Astrocyte (in vitro differentiated cells and primary cell): ENCODE results near the gene GOLGA6C. TPM values are rescaled to one million over a fixed set of nuclear protein-coding genes. Genes with fewer than 3 reads are reported as not detected.
"Not testable (repeated sequence)": the region's sequence is repeated elsewhere in the genome, so short reads cannot be mapped to it uniquely, and the experiment has no call there.

Experiments
- DNase-seq: peaks from one replicate; pipeline ENCODE4 v3.0.0-alpha.2; 2010; ENCODE audit warnings: low read depth
- FAIRE-seq: peaks from 2 replicates; lab custom pipeline; 2011; peaks lifted over from hg19 to GRCh38; lab: Jason Lieb, UNC
- H2AFZ ChIP-seq: 2 replicates; pipeline ENCODE4 v1.6.0; 2012; ENCODE audit warnings: low read depth, low read length, inconsistent platforms
- H3K27ac ChIP-seq: 2 replicates; pipeline ENCODE4 v1.5.1; 2011; ENCODE audit warnings: low read depth, low read length, inconsistent platforms
- H3K27me3 ChIP-seq: 2 replicates; pipeline ENCODE4 v1.6.0; 2011; ENCODE audit warnings: low read length, inconsistent platforms; ENCODE audit not compliant: insufficient read depth
- H3K36me3 ChIP-seq: 2 replicates; pipeline ENCODE4 v1.5.1; 2011; ENCODE audit warnings: low read length, inconsistent platforms; ENCODE audit not compliant: insufficient read depth
- H3K4me1 ChIP-seq: 2 replicates; pipeline ENCODE4 v1.5.1; 2011; ENCODE audit warnings: low read length, inconsistent platforms; ENCODE audit not compliant: insufficient read depth
- H3K4me2 ChIP-seq: 2 replicates; pipeline ENCODE4 v1.6.0; 2012; ENCODE audit warnings: low read length, inconsistent platforms
- H3K4me3 ChIP-seq: 2 replicates; pipeline ENCODE4 v1.5.1; 2011; ENCODE audit warnings: low read depth, mild to moderate bottlenecking, low read length, inconsistent platforms; ENCODE audit not compliant: insufficient read depth
- H3K79me2 ChIP-seq: 2 replicates; pipeline ENCODE4 v1.6.0; 2012; ENCODE audit warnings: mild to moderate bottlenecking, low read length, inconsistent platforms; ENCODE audit not compliant: insufficient read depth
- H3K9ac ChIP-seq: 2 replicates; pipeline ENCODE4 v1.6.0; 2012; ENCODE audit warnings: mild to moderate bottlenecking, low read length, inconsistent platforms
- H3K9me3 ChIP-seq: 2 replicates; pipeline ENCODE4 v1.5.1; 2012; ENCODE audit warnings: low read depth, mild to moderate bottlenecking, low read length, inconsistent platforms; ENCODE audit not compliant: insufficient read depth
- H4K20me1 ChIP-seq: 2 replicates; pipeline ENCODE4 v1.6.0; 2012; ENCODE audit warnings: low read length, inconsistent platforms; ENCODE audit not compliant: insufficient read depth
- H3K27ac Mint-ChIP-seq: one replicate; pipeline ENCODE4 v1.8.0; 2021; ENCODE audit warnings: mild to moderate bottlenecking, mixed read lengths; ENCODE audit not compliant: unreplicated experiment
- H3K27me3 Mint-ChIP-seq: one replicate; pipeline ENCODE4 v1.8.0; 2021; ENCODE audit warnings: low read depth, mixed read lengths; ENCODE audit not compliant: unreplicated experiment
- H3K36me3 Mint-ChIP-seq: one replicate; pipeline ENCODE4 v1.8.0; 2021; ENCODE audit warnings: low read depth, mixed read lengths; ENCODE audit not compliant: unreplicated experiment
- H3K4me1 Mint-ChIP-seq: one replicate; pipeline ENCODE4 v1.8.0; 2021; ENCODE audit warnings: low read depth, mixed read lengths; ENCODE audit not compliant: unreplicated experiment
- H3K4me3 Mint-ChIP-seq: one replicate; pipeline ENCODE4 v1.8.0; 2021; ENCODE audit warnings: mild to moderate bottlenecking, moderate library complexity, mixed read lengths; ENCODE audit not compliant: unreplicated experiment
- H3K9me3 Mint-ChIP-seq: one replicate; pipeline ENCODE4 v1.8.0; 2021; ENCODE audit warnings: mild to moderate bottlenecking, mixed read lengths; ENCODE audit not compliant: unreplicated experiment
- total RNA-seq: library from RNA; stranded (reverse); gene quantifications from 2 replicates; pipeline ENCODE4 v1.2.1, GENCODE V29; 2021

Gene GOLGA6C
- total RNA-seq, 1 donor from 2014 or later: not detected

- not testable (repeated sequence) for FAIRE-seq, H3K4me1 Mint-ChIP-seq
Measured at GRCh38 chr15:75252285-75252684, 5.8 kb upstream of the GOLGA6C start.

GRCh38 chr15:75258620-75259343 is 648 bp downstream of the GOLGA6C start:
- not testable (repeated sequence) for H3K9me3 Mint-ChIP-seq, H3K4me2 ChIP-seq, H4K20me1 ChIP-seq, H2AFZ ChIP-seq, H3K27me3 Mint-ChIP-seq, H3K9ac ChIP-seq, H3K9me3 ChIP-seq, H3K27me3 ChIP-seq, H3K4me1 ChIP-seq, DNase-seq, H3K79me2 ChIP-seq, H3K27ac ChIP-seq, H3K4me1 Mint-ChIP-seq, H3K4me3 Mint-ChIP-seq, FAIRE-seq, H3K36me3 ChIP-seq, H3K36me3 Mint-ChIP-seq, H3K4me3 ChIP-seq
- H3K27ac Mint-ChIP-seq: peak overlapping the region; percentile 47

More at GRCh38 chr15:75252285-75252684, 5.8 kb upstream of the GOLGA6C start:
- peaks cover 25% of the 10 kb centered on the region for H3K27me3 Mint-ChIP-seq
- H3K4me3 Mint-ChIP-seq, DNase-seq, H3K36me3 ChIP-seq, H3K79me2 ChIP-seq, H3K9ac ChIP-seq, H3K4me3 ChIP-seq, H3K4me1 ChIP-seq, H3K36me3 Mint-ChIP-seq, H3K27ac ChIP-seq, H3K27ac Mint-ChIP-seq, H3K9me3 Mint-ChIP-seq, H4K20me1 ChIP-seq, H3K4me2 ChIP-seq, H3K9me3 ChIP-seq, H2AFZ ChIP-seq: not testable (repeated sequence)
- H3K27me3 ChIP-seq: peaks cover 51% of the 10 kb centered on the region

- not testable (repeated sequence) for H3K9me3 Mint-ChIP-seq, H3K36me3 ChIP-seq, H3K4me1 ChIP-seq, H3K9ac ChIP-seq, H3K79me2 ChIP-seq, H3K9me3 ChIP-seq, H3K4me2 ChIP-seq, H3K36me3 Mint-ChIP-seq, H3K4me3 ChIP-seq, FAIRE-seq, H3K27ac Mint-ChIP-seq, H3K4me1 Mint-ChIP-seq, DNase-seq, H3K27me3 Mint-ChIP-seq, H3K27ac ChIP-seq, H3K4me3 Mint-ChIP-seq, H4K20me1 ChIP-seq, H2AFZ ChIP-seq, H3K27me3 ChIP-seq
Measured at GRCh38 chr15:75259873-75260272, 1.7 kb downstream of the GOLGA6C start.

GRCh38 chr15:75273751-75274359 is 15.7 kb downstream of the GOLGA6C start:
- not testable (repeated sequence) for H4K20me1 ChIP-seq, H3K4me2 ChIP-seq, H3K4me3 Mint-ChIP-seq, FAIRE-seq, H3K4me3 ChIP-seq, H3K9me3 Mint-ChIP-seq, H3K79me2 ChIP-seq, H3K4me1 ChIP-seq, H3K27ac Mint-ChIP-seq, H3K36me3 Mint-ChIP-seq, DNase-seq, H3K9ac ChIP-seq, H3K9me3 ChIP-seq, H2AFZ ChIP-seq, H3K27me3 ChIP-seq, H3K36me3 ChIP-seq, H3K27ac ChIP-seq, H3K4me1 Mint-ChIP-seq
- H3K27me3 Mint-ChIP-seq: peaks cover 10% of the 10 kb centered on the region
